OCI-LY1 (cell line): Measurements from ENCODE around the gene AMBRA1.

Source experiments
- H2AFZ ChIP-seq: fragments of 200-600 bp; sonication (generic), shearing (Covaris generic); 2 replicates; pipeline ENCODE4 v1.6.0; 2014; ENCODE audit warnings: antibody characterized with exemption, mild to moderate bottlenecking, low read length
- H3F3A ChIP-seq: fragments of 200-600 bp; sonication (generic), shearing (Covaris generic); 2 replicates; pipeline ENCODE4 v1.6.0; 2014; ENCODE audit warnings: mild to moderate bottlenecking, antibody characterized with exemption, low read length, moderate library complexity; ENCODE audit not compliant: insufficient read depth
- H3K27ac ChIP-seq: fragments of 200-600 bp; sonication (generic); 2 replicates; pipeline ENCODE4 v1.5.1; 2014; ENCODE audit warnings: low read length, mixed run types, mild to moderate bottlenecking, low read depth; ENCODE audit not compliant: poor library complexity, severe bottlenecking
- H3K27me3 ChIP-seq: fragments of 200-600 bp; sonication (generic); 2 replicates; pipeline ENCODE4 v1.6.0; 2014; ENCODE audit warnings: antibody characterized with exemption, mild to moderate bottlenecking, low read length, moderate library complexity; ENCODE audit not compliant: insufficient read depth
- H3K36me3 ChIP-seq: fragments of 200-600 bp; sonication (generic); 2 replicates; pipeline ENCODE4 v1.6.1; 2014; ENCODE audit warnings: mild to moderate bottlenecking, antibody characterized with exemption, low read length, moderate library complexity, mixed read lengths; ENCODE audit not compliant: insufficient read depth
- H3K4me1 ChIP-seq: fragments of 200-600 bp; sonication (generic); 2 replicates; pipeline ENCODE4 v1.5.1; 2014; ENCODE audit warnings: mild to moderate bottlenecking, low read length, moderate library complexity; ENCODE audit not compliant: insufficient read depth, severe bottlenecking
- H3K4me2 ChIP-seq: fragments of 200-600 bp; sonication (generic), shearing (Covaris generic); 2 replicates; pipeline ENCODE4 v1.6.1; 2014; ENCODE audit warnings: low read length
- H3K4me3 ChIP-seq: fragments of 200-600 bp; sonication (generic); 2 replicates; pipeline ENCODE4 v1.5.1; 2014; ENCODE audit warnings: low read length, low read depth, mild to moderate bottlenecking, mixed read lengths; ENCODE audit not compliant: poor library complexity, severe bottlenecking
- H3K79me2 ChIP-seq: fragments of 200-600 bp; shearing (Covaris generic); 2 replicates; pipeline ENCODE4 v1.6.1; 2016; ENCODE audit warnings: mixed run types, low read length, mixed read lengths; ENCODE audit not compliant: insufficient read depth
- H3K9ac ChIP-seq: fragments of 200-600 bp; sonication (generic), shearing (Covaris generic); 2 replicates; pipeline ENCODE4 v1.6.1; 2014; ENCODE audit warnings: mild to moderate bottlenecking, low read length, mixed read lengths
- H3K9me2 ChIP-seq: fragments of 200-600 bp; sonication (generic), shearing (Covaris generic); 2 replicates; pipeline ENCODE4 v1.6.1; 2014; ENCODE audit warnings: low read depth, mild to moderate bottlenecking, low read length, mixed read lengths
- H3K9me3 ChIP-seq: fragments of 200-600 bp; shearing (Covaris generic); 2 replicates; pipeline ENCODE4 v1.6.1; 2014; ENCODE audit warnings: low read length, mixed read lengths
- H4K20me1 ChIP-seq: fragments of 200-600 bp; sonication (generic), shearing (Covaris generic); 2 replicates; pipeline ENCODE4 v1.6.0; 2016; ENCODE audit warnings: mild to moderate bottlenecking, low read length; ENCODE audit not compliant: insufficient read depth
- EZH2 ChIP-seq: fragments of 200-600 bp; sonication (generic), shearing (Covaris generic); IDR thresholded peaks from 2 replicates; pipeline ENCODE4 v1.8.0; 2017; ENCODE audit warnings: borderline replicate concordance, mixed run types, mild to moderate bottlenecking, antibody characterized with exemption, low read length, moderate library complexity, mixed read lengths
- TF ChIP-seq, protein P1 (sequence below): fragments of 200-600 bp; sonication (generic), shearing (Covaris generic); IDR thresholded peaks from 2 replicates; pipeline ENCODE4 v1.5.1; 2017; ENCODE audit warnings: mild to moderate bottlenecking, antibody characterized with exemption, low read length, moderate library complexity, mixed read lengths

The AMBRA1 gene

DNA sequence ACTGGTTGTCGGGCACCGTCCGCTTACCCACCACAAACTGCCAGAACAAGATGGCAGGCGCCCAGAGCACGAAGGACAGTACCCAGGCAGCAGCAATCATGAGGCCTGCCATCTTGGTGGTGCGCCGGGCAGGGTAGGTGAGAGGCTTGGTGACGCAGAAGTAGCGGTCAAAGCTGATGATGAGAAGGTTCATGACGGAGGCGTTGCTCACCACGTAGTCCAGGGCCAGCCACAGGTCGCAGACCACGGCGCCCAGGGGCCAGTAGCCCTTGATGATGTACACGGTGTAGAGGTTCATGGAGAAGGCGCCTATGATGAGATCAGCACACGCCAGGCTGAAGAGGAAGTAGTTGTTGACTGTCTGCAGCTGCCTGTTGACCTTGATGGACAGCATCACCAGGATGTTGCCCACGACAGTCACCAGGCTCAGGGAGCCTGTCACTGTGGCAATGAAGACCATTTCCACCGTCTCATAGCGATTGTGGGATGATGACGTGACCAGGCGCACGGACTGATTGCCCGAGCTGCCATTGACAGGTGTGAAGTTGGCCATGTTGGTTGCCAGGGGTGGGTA, 207.7 kb downstream of the AMBRA1 start:
- H3K27me3 ChIP-seq, result peaks cover 4% of the 10 kb centered on the region; the same call in 1 of the 2 replicates
- no peak for TF ChIP-seq EZH2
- TF ChIP-seq, protein P1, sequence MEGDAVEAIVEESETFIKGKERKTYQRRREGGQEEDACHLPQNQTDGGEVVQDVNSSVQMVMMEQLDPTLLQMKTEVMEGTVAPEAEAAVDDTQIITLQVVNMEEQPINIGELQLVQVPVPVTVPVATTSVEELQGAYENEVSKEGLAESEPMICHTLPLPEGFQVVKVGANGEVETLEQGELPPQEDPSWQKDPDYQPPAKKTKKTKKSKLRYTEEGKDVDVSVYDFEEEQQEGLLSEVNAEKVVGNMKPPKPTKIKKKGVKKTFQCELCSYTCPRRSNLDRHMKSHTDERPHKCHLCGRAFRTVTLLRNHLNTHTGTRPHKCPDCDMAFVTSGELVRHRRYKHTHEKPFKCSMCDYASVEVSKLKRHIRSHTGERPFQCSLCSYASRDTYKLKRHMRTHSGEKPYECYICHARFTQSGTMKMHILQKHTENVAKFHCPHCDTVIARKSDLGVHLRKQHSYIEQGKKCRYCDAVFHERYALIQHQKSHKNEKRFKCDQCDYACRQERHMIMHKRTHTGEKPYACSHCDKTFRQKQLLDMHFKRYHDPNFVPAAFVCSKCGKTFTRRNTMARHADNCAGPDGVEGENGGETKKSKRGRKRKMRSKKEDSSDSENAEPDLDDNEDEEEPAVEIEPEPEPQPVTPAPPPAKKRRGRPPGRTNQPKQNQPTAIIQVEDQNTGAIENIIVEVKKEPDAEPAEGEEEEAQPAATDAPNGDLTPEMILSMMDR, result no peak

DNA sequence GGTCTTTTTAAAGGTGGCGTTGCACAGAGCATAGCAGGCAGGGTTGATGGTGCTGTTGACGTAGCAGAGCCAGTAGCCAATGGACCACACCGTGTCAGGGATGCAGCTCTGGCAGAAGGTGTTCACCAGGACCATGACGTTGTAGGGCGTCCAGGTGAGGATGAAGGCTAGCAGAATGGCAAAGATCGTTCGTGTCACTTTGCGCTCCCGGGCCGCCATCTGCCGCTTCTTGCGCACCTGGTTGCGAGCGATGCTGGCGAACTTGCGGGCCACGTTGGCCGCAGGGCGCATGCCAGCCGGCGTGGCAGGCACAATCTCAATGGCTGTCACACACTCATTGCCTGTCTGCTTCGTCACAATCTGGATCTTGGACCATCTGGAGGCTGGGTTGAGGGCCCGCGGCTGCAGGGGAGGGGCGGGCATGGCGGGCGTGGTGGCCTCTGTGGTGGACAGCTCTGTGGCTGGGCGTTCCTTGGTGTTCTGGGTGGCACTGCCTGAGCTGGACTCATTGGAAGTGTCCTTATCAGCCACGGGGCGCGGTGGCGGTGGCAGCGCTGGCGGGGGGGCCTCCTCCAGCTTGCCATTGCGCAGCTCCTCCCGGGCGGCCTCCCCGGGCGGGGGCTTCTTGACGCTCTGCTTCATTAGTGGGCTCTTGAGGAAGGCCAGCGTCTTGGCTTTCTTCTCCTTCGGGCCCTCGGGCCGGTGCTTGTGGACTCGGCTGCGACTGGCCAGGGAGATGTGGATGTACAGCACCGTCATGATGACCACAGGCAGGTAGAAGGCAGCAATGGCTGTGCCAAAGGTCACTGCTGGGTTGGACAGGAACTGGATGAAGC, 208.4 kb downstream of the AMBRA1 start:
- H3K27me3 ChIP-seq, result peaks cover 4% of the 10 kb centered on the region; the same call in 1 of the 2 replicates
- no peaks in the 10 kb centered on the region for H4K20me1 ChIP-seq
- no peak overlapping the region for H3K9ac ChIP-seq
- no peak overlapping the region for H3K4me3 ChIP-seq
- H3K79me2 ChIP-seq, result no peaks in the 10 kb centered on the region
- no peak overlapping the region for H2AFZ ChIP-seq
- TF ChIP-seq EZH2, result no peak
- TF ChIP-seq, protein P1, result no peak
- no peaks in the 10 kb centered on the region for H3F3A ChIP-seq
- no peaks in the 10 kb centered on the region for H3K9me3 ChIP-seq
- H3K4me1 ChIP-seq, result peaks cover 25% of the 10 kb centered on the region
- no peaks in the 10 kb centered on the region for H3K36me3 ChIP-seq
- no peak overlapping the region for H3K27ac ChIP-seq
- H3K4me2 ChIP-seq, result no peak overlapping the region
- H3K9me2 ChIP-seq, result no peaks in the 10 kb centered on the region

More for the DNA sequence above, 207.7 kb downstream of the AMBRA1 start:
- H3K9me3 ChIP-seq, result no peaks in the 10 kb centered on the region
- no peaks in the 10 kb centered on the region for H3K9me2 ChIP-seq
- no peak overlapping the region for H3K4me3 ChIP-seq
- no peaks in the 10 kb centered on the region for H3K36me3 ChIP-seq
- no peak overlapping the region for H2AFZ ChIP-seq
- H4K20me1 ChIP-seq, result no peaks in the 10 kb centered on the region
- H3F3A ChIP-seq, result no peaks in the 10 kb centered on the region
- H3K27ac ChIP-seq, result no peak overlapping the region
- peaks cover 22% of the 10 kb centered on the region for H3K4me1 ChIP-seq
- H3K79me2 ChIP-seq, result no peaks in the 10 kb centered on the region
- H3K4me2 ChIP-seq, result no peak overlapping the region
- no peak overlapping the region for H3K9ac ChIP-seq

DNA sequence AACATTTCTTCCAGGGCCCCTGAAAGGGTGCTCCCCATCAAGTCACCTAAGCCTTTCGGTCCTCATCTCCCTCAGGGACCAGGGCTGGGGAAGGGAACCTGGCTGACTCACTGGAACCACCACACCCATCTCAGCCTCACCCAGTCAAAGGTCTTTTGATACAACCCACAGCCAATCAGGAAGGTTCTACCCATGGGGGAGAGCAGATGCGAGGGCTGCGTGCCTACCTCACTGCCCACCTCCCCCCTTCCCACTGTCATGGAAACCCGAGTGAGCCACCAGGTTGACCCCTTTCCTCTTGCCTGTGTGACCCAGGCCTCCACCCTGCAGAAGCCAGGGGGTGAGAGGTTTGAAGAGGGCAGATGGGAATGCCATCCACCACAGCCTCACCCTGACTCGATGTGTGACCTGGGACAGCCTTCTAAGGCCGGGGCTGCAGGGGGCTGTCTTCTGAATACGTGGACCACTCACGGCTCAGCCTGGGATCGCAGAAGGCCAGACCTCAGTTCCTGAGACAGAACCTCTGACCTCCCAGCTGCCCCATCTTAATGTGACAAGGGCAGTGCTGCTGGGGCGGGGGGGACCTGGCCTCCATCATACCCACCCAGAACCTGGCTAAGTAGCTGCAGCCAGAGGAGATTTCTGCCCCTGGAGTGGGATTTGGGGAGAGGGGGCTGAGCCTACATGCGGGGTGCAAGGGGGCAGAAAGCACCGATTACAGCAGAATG, 209.7 kb downstream of the AMBRA1 start:
- no peaks in the 10 kb centered on the region for H3K9me3 ChIP-seq
- no peaks in the 10 kb centered on the region for H3K36me3 ChIP-seq
- no peaks in the 10 kb centered on the region for H3K9me2 ChIP-seq
- H3F3A ChIP-seq, result no peaks in the 10 kb centered on the region
- no peak overlapping the region for H3K4me3 ChIP-seq
- no peak for TF ChIP-seq EZH2
- TF ChIP-seq, protein P1, result no peak
- no peak overlapping the region for H3K9ac ChIP-seq
- H2AFZ ChIP-seq, result no peak overlapping the region
- no peak overlapping the region for H3K4me2 ChIP-seq
- peaks cover 17% of the 10 kb centered on the region for H3K4me1 ChIP-seq
- H3K27ac ChIP-seq, result no peak overlapping the region
- H3K79me2 ChIP-seq, result no peaks in the 10 kb centered on the region
- H3K27me3 ChIP-seq, result peaks cover 4% of the 10 kb centered on the region; the same call in 1 of the 2 replicates
- no peaks in the 10 kb centered on the region for H4K20me1 ChIP-seq
